ENCODE measurements around the gene PRXL2A. TPM values are rescaled to one million over a fixed set of nuclear protein-coding genes. Genes with fewer than 3 reads are reported as not detected.
A peak's percentile ranks its signal among the peaks of the same experiment; 100 is the strongest.
"Not testable (repeated sequence)": the region's sequence is repeated elsewhere in the genome, so short reads cannot be mapped to it uniquely, and the experiment has no call there.

The PRXL2A gene
- 117 TPM for total RNA-seq

- ATAC-seq: peak; percentile 95
- intact Hi-C loops (cut with DNase I): no loop called here
- DNase-seq (ENCODE audit: low spot score): peak; percentile 95
Measured at GRCh38 chr10:80408242-80409101, at the start of gene PRXL2A. PRXL2A (plus strand) TSS chr10:80408551; CDS start chr10:80420468, 11,917 bp downstream.

GRCh38 chr10:80358925-80359324, 49.4 kb upstream of the PRXL2A start:
- ATAC-seq; DNase-seq (ENCODE audit: low spot score); intact Hi-C loops (cut with DNase I): not testable (repeated sequence)

- intact Hi-C loops (cut with DNase I): no loop called here
- no peak for ATAC-seq
- DNase-seq (ENCODE audit: low spot score): no peak
Measured at GRCh38 chr10:80359644-80360043, 48.7 kb upstream of the PRXL2A start.

GRCh38 chr10:80365510-80365909, 42.8 kb upstream of the PRXL2A start:
- intact Hi-C loops (cut with DNase I): no loop called here
- ATAC-seq (no peak), DNase-seq (ENCODE audit: low spot score) (no peak)

GRCh38 chr10:80371467-80371866, 36.9 kb upstream of the PRXL2A start:
- DNase-seq (ENCODE audit: low spot score) (no peak), ATAC-seq (no peak)
- intact Hi-C loops (cut with DNase I): no loop called here

GRCh38 chr10:80372675-80373074, 35.7 kb upstream of the PRXL2A start:
- DNase-seq (ENCODE audit: low spot score) (no peak), ATAC-seq (no peak)
- intact Hi-C loops (cut with DNase I): no loop called here

- DNase-seq (ENCODE audit: low spot score): no peak
- no peak for ATAC-seq
Measured at GRCh38 chr10:80373502-80373901, 34.8 kb upstream of the PRXL2A start.

GRCh38 chr10:80379701-80380100, 28.6 kb upstream of the PRXL2A start:
- intact Hi-C loops (cut with DNase I): loop anchor here (10.0 kb wide), 1 partner anchor 55 kb away; no protein-coding TSS in a partner anchor
- ATAC-seq (no peak), DNase-seq (ENCODE audit: low spot score) (no peak)

More at GRCh38 chr10:80373502-80373901, 34.8 kb upstream of the PRXL2A start:
- intact Hi-C loops (cut with DNase I): no loop called here

GRCh38 chr10:80380185-80380584, 28.2 kb upstream of the PRXL2A start:
- ATAC-seq (no peak), DNase-seq (ENCODE audit: low spot score) (no peak)
- intact Hi-C loops (cut with DNase I): loop anchor here (10.0 kb wide), 1 partner anchor 55 kb away; no protein-coding TSS in a partner anchor

GRCh38 chr10:80382989-80383388, 25.4 kb upstream of the PRXL2A start:
- intact Hi-C loops (cut with DNase I): loop anchor here (10.0 kb wide), 1 partner anchor 52 kb away; no protein-coding TSS in a partner anchor
- DNase-seq (ENCODE audit: low spot score): no peak

GRCh38 chr10:80390740-80391139, 17.6 kb upstream of the PRXL2A start:
- intact Hi-C loops (cut with DNase I): loop anchor here (10.0 kb wide), 1 partner anchor 114 kb away; no protein-coding TSS in a partner anchor

More at GRCh38 chr10:80382989-80383388, 25.4 kb upstream of the PRXL2A start:
- ATAC-seq: peak; percentile 32

GRCh38 chr10:80392250-80392649, 16.1 kb upstream of the PRXL2A start:
- no peak for DNase-seq (ENCODE audit: low spot score)
- intact Hi-C loops (cut with DNase I): loop anchor here (10.0 kb wide), 1 partner anchor 113 kb away; no protein-coding TSS in a partner anchor
- ATAC-seq: no peak

More at GRCh38 chr10:80390740-80391139, 17.6 kb upstream of the PRXL2A start:
- ATAC-seq (no peak), DNase-seq (ENCODE audit: low spot score) (no peak)

- no peak for DNase-seq (ENCODE audit: low spot score)
- no peak for ATAC-seq
- intact Hi-C loops (cut with DNase I): loop anchor here (10.0 kb wide), 1 partner anchor 110 kb away; no protein-coding TSS in a partner anchor
Measured at GRCh38 chr10:80394358-80394916, 13.9 kb upstream of the PRXL2A start.

- DNase-seq (ENCODE audit: low spot score): no peak
- ATAC-seq: no peak
- intact Hi-C loops (cut with DNase I): loop anchor here (10.0 kb wide), 1 partner anchor 108 kb away; no protein-coding TSS in a partner anchor
Measured at GRCh38 chr10:80397014-80397413, 11.3 kb upstream of the PRXL2A start.

GRCh38 chr10:80400136-80400804, 8.1 kb upstream of the PRXL2A start:
- intact Hi-C loops (cut with DNase I): no loop called here
- DNase-seq (ENCODE audit: low spot score) (no peak), ATAC-seq (no peak)

- intact Hi-C loops (cut with DNase I): no loop called here
Measured at GRCh38 chr10:80405035-80405434, 3.3 kb upstream of the PRXL2A start.

GRCh38 chr10:80405626-80406025, 2.7 kb upstream of the PRXL2A start:
- DNase-seq (ENCODE audit: low spot score) (no peak), ATAC-seq (no peak)
- intact Hi-C loops (cut with DNase I): no loop called here

More at GRCh38 chr10:80405035-80405434, 3.3 kb upstream of the PRXL2A start:
- ATAC-seq (no peak), DNase-seq (ENCODE audit: low spot score) (no peak)

GRCh38 chr10:80406204-80406603, 2.1 kb upstream of the PRXL2A start:
- DNase-seq (ENCODE audit: low spot score) (no peak), ATAC-seq (no peak)
- intact Hi-C loops (cut with DNase I): no loop called here

GRCh38 chr10:80407812-80408241, 524 bp upstream of the PRXL2A start:
- DNase-seq (ENCODE audit: low spot score) (no peak), ATAC-seq (peak; percentile 36)
- intact Hi-C loops (cut with DNase I): no loop called here

Data from sciatic nerve (tissue), 2 donors.